22Rv1 (cell line): ENCODE data around the gene ARL15.

Experiments used
- ZFX ChIP-seq: fragments of 450-650 bp; IDR thresholded peaks from 2 replicates; pipeline ENCODE4 v1.6.1; 2017; ENCODE audit warnings: antibody characterized with exemption, borderline replicate concordance
- TF ChIP-seq, protein P1 (sequence below): fragments of 450-650 bp; IDR thresholded peaks from 2 replicates; pipeline ENCODE4 v1.5.1; 2017; ENCODE audit warnings: mild to moderate bottlenecking

DNA sequence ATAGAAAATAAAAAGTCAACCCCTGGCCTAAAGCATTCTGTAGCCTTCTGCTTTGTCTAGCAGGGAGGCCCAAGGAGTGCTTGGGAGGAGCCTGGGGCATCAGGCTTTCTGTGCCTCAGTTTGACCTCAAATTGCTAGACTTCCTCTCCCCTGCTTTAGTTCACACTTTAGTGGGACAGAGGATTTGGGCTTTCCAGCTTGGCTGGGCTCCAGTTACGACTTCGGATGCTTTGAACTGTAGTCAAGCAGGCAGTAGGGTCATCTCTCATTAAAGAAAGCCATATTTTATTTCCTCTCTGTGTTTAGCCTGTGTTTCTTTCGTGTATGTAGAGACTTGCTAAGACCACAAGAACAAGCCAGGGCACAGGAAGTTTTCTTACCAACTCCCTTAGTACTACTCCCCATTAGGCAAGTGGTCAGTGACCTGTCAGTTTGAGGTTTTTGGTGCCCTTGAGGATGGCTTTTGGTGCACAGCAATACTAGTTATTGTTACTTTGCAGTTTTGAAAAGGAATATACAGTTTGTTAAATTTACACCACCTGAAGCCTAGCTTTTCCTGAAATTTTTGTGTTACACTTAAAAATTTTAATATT, 415.2 kb downstream of the ARL15 start:
- TF ChIP-seq, protein P1, sequence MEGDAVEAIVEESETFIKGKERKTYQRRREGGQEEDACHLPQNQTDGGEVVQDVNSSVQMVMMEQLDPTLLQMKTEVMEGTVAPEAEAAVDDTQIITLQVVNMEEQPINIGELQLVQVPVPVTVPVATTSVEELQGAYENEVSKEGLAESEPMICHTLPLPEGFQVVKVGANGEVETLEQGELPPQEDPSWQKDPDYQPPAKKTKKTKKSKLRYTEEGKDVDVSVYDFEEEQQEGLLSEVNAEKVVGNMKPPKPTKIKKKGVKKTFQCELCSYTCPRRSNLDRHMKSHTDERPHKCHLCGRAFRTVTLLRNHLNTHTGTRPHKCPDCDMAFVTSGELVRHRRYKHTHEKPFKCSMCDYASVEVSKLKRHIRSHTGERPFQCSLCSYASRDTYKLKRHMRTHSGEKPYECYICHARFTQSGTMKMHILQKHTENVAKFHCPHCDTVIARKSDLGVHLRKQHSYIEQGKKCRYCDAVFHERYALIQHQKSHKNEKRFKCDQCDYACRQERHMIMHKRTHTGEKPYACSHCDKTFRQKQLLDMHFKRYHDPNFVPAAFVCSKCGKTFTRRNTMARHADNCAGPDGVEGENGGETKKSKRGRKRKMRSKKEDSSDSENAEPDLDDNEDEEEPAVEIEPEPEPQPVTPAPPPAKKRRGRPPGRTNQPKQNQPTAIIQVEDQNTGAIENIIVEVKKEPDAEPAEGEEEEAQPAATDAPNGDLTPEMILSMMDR, result no peak
- no peak for TF ChIP-seq ZFX
